Spleen (tissue), 11 donors: ENCODE results near the gene DHCR7. TPM values are rescaled to one million over a fixed set of nuclear protein-coding genes. Genes with fewer than 3 reads are reported as not detected.

ENCODE experiments used
- DNase-seq: peaks from one replicate; pipeline ENCODE4 v3.0.0-alpha.2; 2020
- H3K27ac ChIP-seq, 8 donors: fragments of 200-600 bp; sonication (generic) in 7 of 8; 1 replicate in 4 of 8; 2 replicates in 4 of 8; pipeline versions ENCODE4 v1.5.0 to v1.8.0; 2016 to 2021; ENCODE audit warnings: inconsistent platforms in 4 of 8, mild to moderate bottlenecking in 4 of 8, moderate library complexity in 1 of 8
- H3K27me3 ChIP-seq, 7 donors: fragments of 200-600 bp; sonication (generic) in 6 of 7; replicated peaks in 1 of 7; 1 replicate in 4 of 7; 2 replicates in 3 of 7; pipeline versions ENCODE4 v1.5.0 to v1.8.0; 2016 to 2021; ENCODE audit warnings: inconsistent platforms in 3 of 7, mild to moderate bottlenecking in 1 of 7
- H3K36me3 ChIP-seq, 6 donors: fragments of 200-600 bp; sonication (generic) in 5 of 6; 1 replicate in 4 of 6; 2 replicates in 2 of 6; pipeline versions ENCODE4 v1.5.0 to v1.8.0; 2016 to 2021; ENCODE audit warnings: inconsistent platforms in 2 of 6
- H3K4me1 ChIP-seq, 6 donors: fragments of 200-600 bp; sonication (generic) in 5 of 6; 1 replicate in 3 of 6; 2 replicates in 3 of 6; pipeline versions ENCODE4 v1.5.0 to v1.8.0; 2016 to 2021; ENCODE audit warnings: inconsistent platforms in 3 of 6
- H3K4me3 ChIP-seq, 8 donors: fragments of 200-600 bp; sonication (generic) in 7 of 8; 1 replicate in 4 of 8; 2 replicates in 4 of 8; pipeline versions ENCODE4 v1.5.0 to v1.8.0; 2016 to 2021; ENCODE audit warnings: inconsistent platforms in 4 of 8, mild to moderate bottlenecking in 4 of 8, moderate library complexity in 2 of 8
- H3K9me3 ChIP-seq, 8 donors: fragments of 200-600 bp; sonication (generic) in 7 of 8; 1 replicate in 4 of 8; 2 replicates in 4 of 8; pipeline versions ENCODE4 v1.5.0 to v1.8.0; 2016 to 2021; ENCODE audit warnings: inconsistent platforms in 4 of 8
- POLR2A ChIP-seq, 3 donors: fragments of 450-650 bp; IDR thresholded peaks; one replicate each; pipeline ENCODE4 v1.5.1; 2017; ENCODE audit warnings: antibody characterized with exemption in 3 of 3, mild to moderate bottlenecking in 1 of 3
- POLR2AphosphoS5 ChIP-seq, 3 donors: sonication (generic); formaldehyde crosslinking; IDR thresholded peaks; one replicate each; pipeline ENCODE4 v1.5.1; 2017; ENCODE audit warnings: antibody characterized with exemption in 3 of 3
- WGBS, 5 donors: extraction: QIAGEN DNeasy Blood & Tissue Kit in 3 of 5; methylation state at CpG; one replicate each; pipeline versions ENCODE4 v1.1.5 to v1.1.7; 2013 to 2018; 5-methylcytosine and 5-hydroxymethylcytosine counted together
- intact Hi-C: fragments of 100-400 bp; cut with DNase I; formaldehyde crosslinking; loops from one replicate; pipeline ENCODE4 v1.15.0; 2023; ENCODE audit warnings: low total_unique reads
- polyA plus RNA-seq, 3 donors: library from polyadenylated mRNA; stranded (reverse); fragments of 200-250 nt; gene quantifications; one replicate each; pipeline ENCODE4 v1.2.1, GENCODE V29; 2013
- total RNA-seq, 7 donors: library from RNA; depleted of rRNA in 3 of 7; stranded (reverse); fragments of >200 nt in 3 of 7; fragmentation: NEBNext Ultra II Directional in 4 of 7; extraction: Animal tissue kit (Norgen Biotek cat#: 25700) in 4 of 7; gene quantifications; one replicate each; pipeline versions ENCODE4 v1.1.0 to v1.2.1, GENCODE V29; 2016 to 2021
- TF ChIP-seq, protein P1 (sequence below), 11 experiments: fragments of 200-600 bp in 7 of 11; fragments of 450-650 bp in 4 of 11; sonication (generic) in 4 of 11; IDR thresholded peaks in 8 of 11; conservative IDR thresholded peaks in 3 of 11; 1 replicate in 7 of 11; 2 replicates in 4 of 11; pipeline versions ENCODE4 v1.4.0 to v1.8.0; 2016 to 2021; ENCODE audit warnings: antibody characterized with exemption in 11 of 11, inconsistent platforms in 4 of 11, mild to moderate bottlenecking in 1 of 11
- donor health status: healthy with polysubstance abuse.
- donor health status: DM: no; HTN: no; CAD: no; lungs with moderate emphysema.
- donor health status: DM: no; HTN: no; CAD: no.
- donor health status: Bipolar disorder and iron deficiency.
- donor health status: healthy.
- donor health status: DM: no; HTN: no; CAD: no.
- donor health status: DM: yes; HTN: yes; CAD: no.

DHCR7 gene
- total and polyA plus RNA-seq, 10 donors: 3.6 to 26.4 (median 14.3) TPM

DNA sequence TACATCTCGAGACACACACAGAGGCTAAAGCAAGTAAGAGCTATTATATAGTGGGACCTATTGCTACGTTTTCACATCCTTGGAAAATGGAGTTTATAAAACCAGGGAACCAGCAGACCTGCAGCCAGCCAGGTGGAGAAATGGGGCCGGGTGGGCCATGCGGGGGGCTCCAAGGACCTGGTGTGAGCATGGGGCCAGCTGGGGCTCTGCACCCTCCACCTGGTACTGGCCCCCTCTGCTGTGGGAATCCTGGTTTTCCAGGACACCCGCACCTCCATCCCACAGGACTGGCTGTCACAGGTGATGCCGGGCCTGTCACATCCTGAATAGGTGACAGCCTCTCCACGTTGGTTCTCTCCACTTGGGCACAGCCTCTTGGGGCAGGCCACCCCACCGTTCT, 11.3 kb downstream of the DHCR7 start:
- 89 to 95% (median 91%) methylated on average over 5 to 8 of the region's 8 CpGs for WGBS, 5 donors

DNA sequence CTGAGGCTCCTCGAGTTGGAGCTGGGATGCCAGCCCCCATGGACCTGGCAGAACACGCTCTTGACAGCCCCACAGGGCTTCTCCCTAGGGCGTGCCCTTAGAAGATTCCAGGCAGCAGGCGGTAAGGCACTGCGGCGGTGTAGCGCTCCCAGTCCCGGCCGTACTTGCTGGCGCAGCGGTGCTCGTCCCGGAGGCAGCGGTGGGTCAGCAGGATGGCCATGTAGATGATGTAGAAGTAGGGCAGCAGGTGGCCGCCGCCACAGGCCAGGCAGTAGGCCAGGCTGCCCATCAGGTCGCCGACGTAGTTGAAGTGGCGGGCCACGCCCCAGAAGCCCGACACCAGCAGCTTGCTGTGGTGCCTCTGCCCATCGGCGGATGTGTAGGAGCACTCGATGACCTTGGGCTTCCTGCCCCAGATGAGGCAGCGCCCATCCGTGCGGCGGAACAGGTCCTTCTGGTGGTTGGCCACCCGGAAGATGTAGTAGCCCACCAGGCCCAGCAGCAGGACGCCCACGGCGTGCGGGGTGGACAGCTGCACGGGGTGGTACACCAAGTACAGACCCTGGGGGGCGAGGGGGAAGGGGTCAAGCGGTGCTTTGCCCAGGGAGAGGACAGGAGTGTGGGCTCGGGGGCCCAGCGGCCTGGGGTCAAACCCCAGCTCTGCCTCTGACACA, 12.8 kb downstream of the DHCR7 start:
- Histone ChIP-seq H3K9me3 (no peaks in the 10 kb centered on the region), H3K36me3 (peaks cover 0 to 66% (median 39%) of the 10 kb centered on the region in 6 donors), H3K4me1 (peaks cover 0 to 43% (median 18%) of the 10 kb centered on the region in 6 donors), H3K4me3 (no peak overlapping the region), H3K27ac (no peak overlapping the region), H3K27me3 (no peaks in the 10 kb centered on the region)
- TF ChIP-seq, protein P1, sequence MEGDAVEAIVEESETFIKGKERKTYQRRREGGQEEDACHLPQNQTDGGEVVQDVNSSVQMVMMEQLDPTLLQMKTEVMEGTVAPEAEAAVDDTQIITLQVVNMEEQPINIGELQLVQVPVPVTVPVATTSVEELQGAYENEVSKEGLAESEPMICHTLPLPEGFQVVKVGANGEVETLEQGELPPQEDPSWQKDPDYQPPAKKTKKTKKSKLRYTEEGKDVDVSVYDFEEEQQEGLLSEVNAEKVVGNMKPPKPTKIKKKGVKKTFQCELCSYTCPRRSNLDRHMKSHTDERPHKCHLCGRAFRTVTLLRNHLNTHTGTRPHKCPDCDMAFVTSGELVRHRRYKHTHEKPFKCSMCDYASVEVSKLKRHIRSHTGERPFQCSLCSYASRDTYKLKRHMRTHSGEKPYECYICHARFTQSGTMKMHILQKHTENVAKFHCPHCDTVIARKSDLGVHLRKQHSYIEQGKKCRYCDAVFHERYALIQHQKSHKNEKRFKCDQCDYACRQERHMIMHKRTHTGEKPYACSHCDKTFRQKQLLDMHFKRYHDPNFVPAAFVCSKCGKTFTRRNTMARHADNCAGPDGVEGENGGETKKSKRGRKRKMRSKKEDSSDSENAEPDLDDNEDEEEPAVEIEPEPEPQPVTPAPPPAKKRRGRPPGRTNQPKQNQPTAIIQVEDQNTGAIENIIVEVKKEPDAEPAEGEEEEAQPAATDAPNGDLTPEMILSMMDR (IDR thresholded peaks at IDR 0.05 in 8 of 11, conservative IDR thresholded peaks at IDR 0.05 in 3 of 11): no peak
- TF ChIP-seq POLR2A (IDR thresholded peaks at IDR 0.05) (no peak), POLR2AphosphoS5 (IDR thresholded peaks at IDR 0.05) (peak; percentile 36 to 73 (median 45))
- intact Hi-C loops: no loop called here
- no peak for DNase-seq
- 84 to 96% (median 87%) methylated on average over 36 to 39 of the region's 39 CpGs for WGBS, 5 donors

More for the DNA sequence above, 11.3 kb downstream of the DHCR7 start:
- H3K27me3 ChIP-seq: no peaks in the 10 kb centered on the region
- intact Hi-C loops: no loop called here
- TF ChIP-seq POLR2A (IDR thresholded peaks at IDR 0.05) (no peak), POLR2AphosphoS5 (IDR thresholded peaks at IDR 0.05) (no peak)
- TF ChIP-seq, protein P1 (IDR thresholded peaks at IDR 0.05 in 8 of 11, conservative IDR thresholded peaks at IDR 0.05 in 3 of 11): no peak
- H3K27ac ChIP-seq: no peak overlapping the region
- H3K9me3 ChIP-seq: no peaks in the 10 kb centered on the region
- DNase-seq: no peak
- peaks cover 0 to 81% (median 51%) of the 10 kb centered on the region in 6 donors for H3K36me3 ChIP-seq
- H3K4me1 ChIP-seq: peaks cover 0 to 43% (median 18%) of the 10 kb centered on the region in 6 donors
- no peak overlapping the region for H3K4me3 ChIP-seq

DNA sequence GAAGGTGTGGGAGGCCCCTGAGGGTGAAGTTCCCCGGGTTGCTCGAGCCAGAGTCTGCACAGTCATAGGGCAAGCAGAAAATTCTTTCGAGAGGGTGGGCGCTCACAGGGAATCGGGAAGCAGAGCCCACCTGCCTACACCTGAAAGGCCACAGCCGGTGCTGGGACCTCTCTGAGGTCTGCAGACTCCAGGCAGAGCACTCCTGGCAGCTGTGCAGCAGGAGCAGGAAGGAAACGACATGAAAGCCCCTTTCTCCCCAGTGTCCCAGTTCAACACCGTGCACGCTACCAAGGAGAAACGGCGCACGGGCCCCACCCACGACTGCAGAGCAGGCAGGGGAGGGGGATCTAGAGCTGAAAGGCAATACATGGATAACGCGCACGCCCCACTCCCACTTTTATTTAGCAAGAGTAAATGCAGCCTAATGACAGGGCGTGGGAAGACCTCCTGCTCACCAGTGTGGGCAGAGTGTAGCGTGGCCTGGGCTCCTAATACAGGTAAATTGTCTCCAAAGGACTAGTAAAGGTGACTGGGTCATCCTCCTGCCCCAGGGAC, 13.5 kb downstream of the DHCR7 start:
- no peak for DNase-seq
- TF ChIP-seq POLR2A (IDR thresholded peaks at IDR 0.05) (no peak), POLR2AphosphoS5 (IDR thresholded peaks at IDR 0.05) (no peak)
- TF ChIP-seq, protein P1 (IDR thresholded peaks at IDR 0.05 in 8 of 11, conservative IDR thresholded peaks at IDR 0.05 in 3 of 11): no peak
- WGBS, 5 donors: 70 to 86% (median 83%) methylated on average over 18 of the region's 18 CpGs
- Histone ChIP-seq H3K36me3 (peaks cover 0 to 59% (median 33%) of the 10 kb centered on the region in 6 donors), H3K4me3 (no peak overlapping the region), H3K27ac (no peak overlapping the region), H3K27me3 (no peaks in the 10 kb centered on the region), H3K4me1 (peaks cover 0 to 43% (median 18%) of the 10 kb centered on the region in 6 donors), H3K9me3 (no peaks in the 10 kb centered on the region)
- intact Hi-C loops: no loop called here
